Measurements from ENCODE around the gene SLC7A10. TPM values are rescaled to one million over a fixed set of nuclear protein-coding genes. Genes with fewer than 3 reads are reported as not detected.

SLC7A10 gene
- total RNA-seq, 1 donor from 2014 or later: 0.62 TPM

GRCh38 chr19:33208371-33208895 lies 17.2 kb downstream of the SLC7A10 start:
- no peak for TF ChIP-seq CTCF (IDR thresholded peaks at IDR 0.05)
- Histone ChIP-seq H3K4me3 (no peak overlapping the region), H3K27ac (no peak overlapping the region), H3K27me3 (ENCODE audit: low read depth) (no peaks in the 10 kb centered on the region), H3K36me3 (peaks cover 4% of the 10 kb centered on the region), H3K9me3 (no peaks in the 10 kb centered on the region), H3K4me1 (no peaks in the 10 kb centered on the region)
- intact Hi-C loops (cut with DNase I): no loop called here
- ATAC-seq (no peak), DNase-seq (no peak)

GRCh38 chr19:33207903-33208302 lies 17.7 kb downstream of the SLC7A10 start:
- H3K4me1 ChIP-seq: no peaks in the 10 kb centered on the region
- H3K27me3 ChIP-seq (ENCODE audit: low read depth): no peaks in the 10 kb centered on the region
- no peak overlapping the region for H3K27ac ChIP-seq
- ATAC-seq: no peak
- H3K9me3 ChIP-seq: no peaks in the 10 kb centered on the region
- H3K4me3 ChIP-seq: no peak overlapping the region
- intact Hi-C loops (cut with DNase I): no loop called here
- DNase-seq: no peak
- no peak for TF ChIP-seq CTCF (IDR thresholded peaks at IDR 0.05)
- peaks cover 4% of the 10 kb centered on the region for H3K36me3 ChIP-seq

GRCh38 chr19:33207040-33207620 lies 18.5 kb downstream of the SLC7A10 start:
- Histone ChIP-seq H3K36me3 (peaks cover 4% of the 10 kb centered on the region), H3K4me3 (no peak overlapping the region), H3K27ac (no peak overlapping the region), H3K9me3 (no peaks in the 10 kb centered on the region), H3K4me1 (no peaks in the 10 kb centered on the region), H3K27me3 (ENCODE audit: low read depth) (no peaks in the 10 kb centered on the region)
- intact Hi-C loops (cut with DNase I): no loop called here
- no peak for DNase-seq
- no peak for TF ChIP-seq CTCF (IDR thresholded peaks at IDR 0.05)
- no peak for ATAC-seq

- intact Hi-C loops (cut with DNase I): no loop called here
- Histone ChIP-seq H3K27me3 (ENCODE audit: low read depth) (no peaks in the 10 kb centered on the region), H3K36me3 (peaks cover 4% of the 10 kb centered on the region), H3K4me1 (no peaks in the 10 kb centered on the region), H3K4me3 (no peak overlapping the region), H3K9me3 (no peaks in the 10 kb centered on the region), H3K27ac (no peak overlapping the region)
- no peak for ATAC-seq
- DNase-seq: no peak
- no peak for TF ChIP-seq CTCF (IDR thresholded peaks at IDR 0.05)
Observed at GRCh38 chr19:33206261-33207039, 19.2 kb downstream of the SLC7A10 start.

GRCh38 chr19:33205531-33206260 lies 20.0 kb downstream of the SLC7A10 start:
- no peaks in the 10 kb centered on the region for H3K9me3 ChIP-seq
- H3K4me3 ChIP-seq: no peak overlapping the region
- ATAC-seq: no peak
- H3K27ac ChIP-seq: no peak overlapping the region
- intact Hi-C loops (cut with DNase I): no loop called here
- H3K4me1 ChIP-seq: no peaks in the 10 kb centered on the region
- no peaks in the 10 kb centered on the region for H3K27me3 ChIP-seq (ENCODE audit: low read depth)
- no peak for DNase-seq
- TF ChIP-seq CTCF (IDR thresholded peaks at IDR 0.05): no peak
- peaks cover 4% of the 10 kb centered on the region for H3K36me3 ChIP-seq

All from lower lobe of right lung (tissue), 2 donors.